SW 1271 (cell line): Measurements from ENCODE around the gene SMIM36.
A peak's percentile ranks its signal among the peaks of the same experiment; 100 is the strongest.
"Not testable (repeated sequence)": the region's sequence is repeated elsewhere in the genome, so short reads cannot be mapped to it uniquely, and the experiment has no call there.

ENCODE experiments used
- DNase-seq, 2 experiments: peaks; one replicate each; lab custom pipeline; 2025; lab: John Stamatoyannopoulos, UW

The SMIM36 gene

GRCh38 chr17:55501626-55502025, 9.6 kb downstream of the SMIM36 start:
- DNase-seq, result not testable (repeated sequence)

- DNase-seq, result no peak
Observed at GRCh38 chr17:55500103-55500502, 11.1 kb downstream of the SMIM36 start.

GRCh38 chr17:55496094-55496881, 15.0 kb downstream of the SMIM36 start:
- no peak for DNase-seq

GRCh38 chr17:55495239-55495638, 16.0 kb downstream of the SMIM36 start:
- no peak for DNase-seq

GRCh38 chr17:55492781-55493341, 18.4 kb downstream of the SMIM36 start:
- DNase-seq, result no peak

- DNase-seq, result no peak
Observed at GRCh38 chr17:55490376-55490775, 20.9 kb downstream of the SMIM36 start.

- no peak for DNase-seq
Observed at GRCh38 chr17:55487695-55488432, 23.4 kb downstream of the SMIM36 start.

- no peak for DNase-seq
Observed at GRCh38 chr17:55484575-55484974, 26.7 kb downstream of the SMIM36 start.

GRCh38 chr17:55482591-55483389, 28.5 kb downstream of the SMIM36 start:
- DNase-seq, result no peak

GRCh38 chr17:55480631-55481315, 30.5 kb downstream of the SMIM36 start:
- DNase-seq, result no peak

GRCh38 chr17:55479903-55480302, 31.3 kb downstream of the SMIM36 start:
- DNase-seq, result no peak

- DNase-seq, result no peak
Observed at GRCh38 chr17:55478971-55479370, 32.3 kb downstream of the SMIM36 start.

- DNase-seq, result no peak
Observed at GRCh38 chr17:55466671-55467070, 44.6 kb downstream of the SMIM36 start.

GRCh38 chr17:55465771-55466170, 45.5 kb downstream of the SMIM36 start:
- not testable (repeated sequence) for DNase-seq

- DNase-seq, result no peak
Observed at GRCh38 chr17:55463600-55463999, 47.7 kb downstream of the SMIM36 start.

- DNase-seq, result no peak
Observed at GRCh38 chr17:55462711-55463110, 48.5 kb downstream of the SMIM36 start.

GRCh38 chr17:55462234-55462633, 49.0 kb downstream of the SMIM36 start:
- DNase-seq, result no peak

- DNase-seq, result peak in 1 of 2 experiments; percentile 6
Observed at GRCh38 chr17:55458978-55459377, 52.3 kb downstream of the SMIM36 start.

GRCh38 chr17:55458287-55458900, 52.9 kb downstream of the SMIM36 start:
- DNase-seq, result no peak

GRCh38 chr17:55456307-55457240, 54.7 kb downstream of the SMIM36 start:
- no peak for DNase-seq
